GM12875 (cell line): ENCODE results near the gene CACNA1I.

Experiments used
- H3K4me3 ChIP-seq: one replicate; pipeline ENCODE4 v1.5.1; 2011; ENCODE audit warnings: low read depth, low read length, control low read depth
- CTCF ChIP-seq: IDR thresholded peaks from 2 replicates; pipeline ENCODE4 v1.5.1; 2011; ENCODE audit warnings: low read depth, mild to moderate bottlenecking, control low read depth, inconsistent platforms, low read length, moderate library complexity, borderline replicate concordance; ENCODE audit not compliant: insufficient read depth

The CACNA1I gene

GRCh38 chr22:39617342-39617741, 46.8 kb downstream of the CACNA1I start:
- H3K4me3 ChIP-seq, result no peak overlapping the region
- TF ChIP-seq CTCF, result no peak

- TF ChIP-seq CTCF, result no peak
- H3K4me3 ChIP-seq, result no peak overlapping the region
Observed at GRCh38 chr22:39617970-39618757, 47.6 kb downstream of the CACNA1I start.

DNA sequence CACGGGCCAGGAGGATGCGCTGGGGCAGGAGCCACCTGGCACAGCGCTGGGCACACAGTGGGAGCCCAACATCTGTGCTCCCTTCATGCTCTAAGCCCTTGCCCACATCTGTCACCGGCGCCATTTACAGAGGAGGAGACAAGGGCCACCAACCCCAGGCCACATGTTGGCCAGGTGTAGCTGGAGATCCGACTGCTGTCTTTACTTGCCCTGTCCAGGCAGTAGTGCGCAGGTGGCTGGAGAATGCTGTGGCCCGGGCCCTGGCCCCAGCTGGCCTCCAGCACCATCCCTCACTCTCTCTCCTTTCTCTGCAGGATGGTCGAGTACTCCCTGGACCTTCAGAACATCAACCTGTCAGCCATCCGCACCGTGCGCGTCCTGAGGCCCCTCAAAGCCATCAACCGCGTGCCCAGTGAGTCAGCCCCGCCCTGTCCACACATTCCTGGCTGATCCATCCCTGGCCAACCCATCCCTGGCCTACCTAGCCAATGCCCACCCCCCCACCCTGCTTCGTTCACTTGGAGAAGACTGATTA, 48.5 kb downstream of the CACNA1I start:
- no peak for TF ChIP-seq CTCF
- H3K4me3 ChIP-seq, result no peak overlapping the region

GRCh38 chr22:39620924-39621690, 50.6 kb downstream of the CACNA1I start:
- no peak for TF ChIP-seq CTCF
- no peak overlapping the region for H3K4me3 ChIP-seq

GRCh38 chr22:39621826-39622225, 51.3 kb downstream of the CACNA1I start:
- no peak overlapping the region for H3K4me3 ChIP-seq
- TF ChIP-seq CTCF, result no peak

GRCh38 chr22:39622881-39623367, 52.4 kb downstream of the CACNA1I start:
- H3K4me3 ChIP-seq, result peak overlapping the region; percentile 5

More at GRCh38 chr22:39622881-39623367, 52.4 kb downstream of the CACNA1I start:
- peak; percentile 61 for TF ChIP-seq CTCF
